Fibroblast of lung (primary cell): ENCODE results near the gene IGF2.

ENCODE experiments used
- EZH2 ChIP-seq: IDR thresholded peaks from 2 replicates; pipeline ENCODE4 v1.5.1; 2012; ENCODE audit warnings: low read length, control low read depth, mild to moderate bottlenecking; ENCODE audit errors: missing control alignments
- TF ChIP-seq, protein P1 (sequence below), 2 donors: IDR thresholded peaks in 1 of 2; conservative IDR thresholded peaks in 1 of 2; 1 replicate in 1 of 2; 2 replicates in 1 of 2; pipeline ENCODE4 v1.5.1; 2011 to 2012; ENCODE audit warnings: low read length in 2 of 2, control low read depth in 1 of 2, inconsistent platforms in 1 of 2, low read depth in 1 of 2, mild to moderate bottlenecking in 1 of 2

DNA sequence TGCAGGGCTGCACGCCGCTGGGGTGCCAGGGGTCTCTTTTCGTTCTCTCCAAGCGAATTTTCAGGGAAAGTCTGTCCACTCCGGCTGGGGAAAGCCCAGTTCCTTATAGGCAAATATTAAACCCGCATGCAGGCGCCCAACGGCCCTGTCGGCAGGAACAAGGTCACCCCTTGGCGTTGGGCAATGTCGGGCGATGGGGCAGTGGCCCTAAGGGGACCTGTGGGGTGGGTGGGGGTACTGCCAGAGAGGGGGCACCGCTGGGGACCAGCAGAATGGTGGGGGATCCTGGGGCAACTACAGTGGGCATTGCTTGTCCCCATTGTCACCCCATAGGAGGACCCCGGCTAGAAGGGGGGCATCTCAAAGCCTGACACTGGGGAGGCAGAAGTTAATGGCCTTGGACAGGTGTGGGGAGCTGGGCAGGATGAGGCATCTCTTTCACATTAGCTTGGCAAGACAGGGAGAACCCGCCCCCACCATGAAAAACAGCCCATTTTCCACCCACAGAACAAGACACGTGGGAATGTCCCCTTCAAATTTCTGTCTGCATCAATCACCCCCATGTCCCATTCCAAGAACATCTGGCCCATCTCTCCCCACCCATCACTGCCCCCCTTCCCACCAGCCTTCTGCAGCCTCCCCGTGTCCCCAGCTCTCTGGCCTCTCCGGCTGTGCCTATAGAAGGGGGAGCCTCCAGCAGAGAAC, 5.5 kb upstream of the IGF2 start:
- TF ChIP-seq, protein P1, sequence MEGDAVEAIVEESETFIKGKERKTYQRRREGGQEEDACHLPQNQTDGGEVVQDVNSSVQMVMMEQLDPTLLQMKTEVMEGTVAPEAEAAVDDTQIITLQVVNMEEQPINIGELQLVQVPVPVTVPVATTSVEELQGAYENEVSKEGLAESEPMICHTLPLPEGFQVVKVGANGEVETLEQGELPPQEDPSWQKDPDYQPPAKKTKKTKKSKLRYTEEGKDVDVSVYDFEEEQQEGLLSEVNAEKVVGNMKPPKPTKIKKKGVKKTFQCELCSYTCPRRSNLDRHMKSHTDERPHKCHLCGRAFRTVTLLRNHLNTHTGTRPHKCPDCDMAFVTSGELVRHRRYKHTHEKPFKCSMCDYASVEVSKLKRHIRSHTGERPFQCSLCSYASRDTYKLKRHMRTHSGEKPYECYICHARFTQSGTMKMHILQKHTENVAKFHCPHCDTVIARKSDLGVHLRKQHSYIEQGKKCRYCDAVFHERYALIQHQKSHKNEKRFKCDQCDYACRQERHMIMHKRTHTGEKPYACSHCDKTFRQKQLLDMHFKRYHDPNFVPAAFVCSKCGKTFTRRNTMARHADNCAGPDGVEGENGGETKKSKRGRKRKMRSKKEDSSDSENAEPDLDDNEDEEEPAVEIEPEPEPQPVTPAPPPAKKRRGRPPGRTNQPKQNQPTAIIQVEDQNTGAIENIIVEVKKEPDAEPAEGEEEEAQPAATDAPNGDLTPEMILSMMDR (conservative IDR thresholded peaks at IDR 0.05 in 1 of 2, IDR thresholded peaks at IDR 0.05 in 1 of 2; ENCODE audit: low read depth in 1 of 2, low read length in 2 of 2): no peak
- TF ChIP-seq EZH2: no peak
